Measurements from ENCODE around the gene RETREG1.

DNA sequence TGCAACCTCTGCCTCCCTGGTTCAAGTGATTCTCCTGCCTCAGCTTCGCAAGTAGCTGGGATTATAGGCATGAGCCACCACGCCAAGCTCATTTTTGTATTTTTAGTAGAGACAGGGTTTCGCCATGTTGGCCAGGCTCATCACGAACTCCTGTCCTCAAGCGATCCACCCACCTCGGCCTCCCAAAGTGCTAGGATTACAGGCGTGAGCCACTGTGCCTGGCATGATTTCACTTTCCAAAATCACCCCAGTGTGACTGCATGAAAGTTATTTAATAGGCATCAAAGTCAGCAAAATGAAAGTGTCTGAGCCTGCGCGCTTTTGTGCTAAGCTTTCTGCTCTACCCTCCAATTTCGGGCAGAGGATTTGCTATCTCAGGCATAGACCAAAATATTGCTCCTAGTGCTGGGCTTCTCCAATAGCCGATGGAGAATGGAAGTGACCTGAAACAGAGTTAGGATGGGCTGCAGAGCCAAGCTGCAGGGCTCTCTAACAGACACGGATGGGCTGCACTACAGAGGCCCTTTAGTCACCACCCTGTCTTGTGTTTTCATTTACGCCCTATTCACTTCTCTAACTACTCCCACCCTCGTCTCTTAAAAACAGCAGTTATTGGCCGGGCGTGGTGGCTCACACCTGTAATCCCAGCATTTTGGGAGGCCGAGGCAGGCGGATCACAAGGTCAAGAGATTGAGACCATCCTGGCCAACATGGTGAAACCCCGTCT is 44.3 kb downstream of the RETREG1 start:
- TF ChIP-seq POLR2AphosphoS5 (IDR thresholded peaks at IDR 0.05; ENCODE audit: borderline replicate concordance, low read depth, low read length) (no peak), EZH2 (IDR thresholded peaks at IDR 0.05) (no peak)
